Prostate gland (tissue), 2 donors: ENCODE measurements around the gene BACE2.

ENCODE experiments used
- CTCF ChIP-seq, 4 experiments: fragments of 200-600 bp in 2 of 4; fragments of 450-650 bp in 2 of 4; sonication (generic) in 2 of 4; IDR thresholded peaks; 1 replicate in 3 of 4; 2 replicates in 1 of 4; pipeline ENCODE4 v1.5.1; 2016 to 2019; ENCODE audit warnings: antibody characterized with exemption in 4 of 4, mild to moderate bottlenecking in 2 of 4, moderate library complexity in 2 of 4
- POLR2A ChIP-seq: fragments of 450-650 bp; IDR thresholded peaks from one replicate; pipeline ENCODE4 v1.6.1; 2016; ENCODE audit warnings: antibody characterized with exemption, mild to moderate bottlenecking
- POLR2AphosphoS5 ChIP-seq: sonication (generic); formaldehyde crosslinking; IDR thresholded peaks from one replicate; pipeline ENCODE4 v1.6.1; 2017; ENCODE audit warnings: antibody characterized with exemption

GRCh38 chr21:41160036-41160435 lies 7.9 kb upstream of the BACE2 start:
- TF ChIP-seq CTCF (IDR thresholded peaks at IDR 0.05): no peak
- no peak for TF ChIP-seq POLR2A
- TF ChIP-seq POLR2AphosphoS5: no peak
